K562 (cell line): ENCODE results near the gene IFT22. TPM values are rescaled to one million over a fixed set of nuclear protein-coding genes. Genes with fewer than 3 reads are reported as not detected.

Source experiments
- ATAC-seq: fragments of 200-7000 bp; cut with Tn5 transposase; 3 replicates; pipeline ENCODE4 v1.9.1; 2020; ENCODE audit warnings: moderate library complexity
- BruUV-seq: library from RNA; stranded (reverse); fragments of 400-500 nt; replicated peaks from 2 replicates; lab custom pipeline; 2021; lab: Mats Ljungman, UMichigan
- CTCF ChIA-PET: fragments of 300-600 bp; formaldehyde crosslinking; extraction: SDS; loops from one replicate; lab custom pipeline; 2021; ENCODE audit warnings: low intra/inter-chr PET ratio; lab: Yijun Ruan, JAX
- POLR2A ChIA-PET: fragments of 300-600, 350-650 bp; sonication (Branson Sonifier 250); formaldehyde crosslinking; extraction: SDS; loops from one replicate; lab custom pipeline; 2021; ENCODE audit warnings: antibody characterized with exemption, inconsistent platforms; lab: Yijun Ruan, JAX
- DNase-seq, 4 experiments: peaks; one replicate each; pipeline versions ENCODE4 v3.0.0 to v3.0.0-alpha.2; 2011 to 2018; ENCODE audit warnings: low spot score in 3 of 4, mixed read lengths in 3 of 4; ENCODE audit errors: extremely low read depth in 1 of 4
- FAIRE-seq: peaks from 2 replicates; lab custom pipeline; 2011; peaks lifted over from hg19 to GRCh38; lab: Jason Lieb, UNC
- H2AFZ ChIP-seq: 2 replicates; pipeline ENCODE4 v1.6.0; 2011; ENCODE audit warnings: low read depth, low read length, control low read depth, inconsistent platforms
- H3K27ac ChIP-seq: fragments of 200-600 bp; 3 replicates; pipeline ENCODE4 v1.8.0; 2011; ENCODE audit warnings: low read depth, mild to moderate bottlenecking, control low read depth, inconsistent platforms, low read length, moderate library complexity, mixed read lengths; ENCODE audit errors: extremely low read depth
- H3K27me3 ChIP-seq, 2 experiments: fragments of 300-600 bp in 1 of 2; 2 replicates in 1 of 2; 3 replicates in 1 of 2; pipeline versions ENCODE4 v1.6.0 to v1.8.0; 2011; ENCODE audit warnings: inconsistent platforms in 2 of 2, low read length in 2 of 2, mild to moderate bottlenecking in 1 of 2, mixed read lengths in 1 of 2, moderate library complexity in 1 of 2; ENCODE audit not compliant: control insufficient read depth in 2 of 2, insufficient read depth in 2 of 2
- H3K36me3 ChIP-seq: fragments of 300-600 bp; 3 replicates; pipeline ENCODE4 v1.8.0; 2011; ENCODE audit warnings: mild to moderate bottlenecking, low read length, inconsistent platforms; ENCODE audit not compliant: control insufficient read depth, insufficient read depth
- H3K4me1 ChIP-seq, 2 experiments: fragments of 200-600 bp in 1 of 2; replicated peaks in 1 of 2; 2 replicates in 1 of 2; 3 replicates in 1 of 2; pipeline versions ENCODE4 v1.5.1 to v1.8.0; 2011; ENCODE audit warnings: inconsistent platforms in 2 of 2, low read length in 2 of 2, mild to moderate bottlenecking in 1 of 2, mixed read lengths in 1 of 2, moderate library complexity in 1 of 2; ENCODE audit not compliant: control insufficient read depth in 2 of 2, insufficient read depth in 2 of 2
- H3K4me2 ChIP-seq: 2 replicates; pipeline ENCODE4 v1.6.1; 2011; ENCODE audit warnings: low read length, control low read depth, inconsistent platforms, mixed read lengths; ENCODE audit not compliant: insufficient read depth
- H3K4me3 ChIP-seq: fragments of 200-600 bp; sonication (generic), shearing (Covaris generic); 2 replicates; pipeline ENCODE4 v1.5.1; 2016; ENCODE audit warnings: control low read depth, inconsistent platforms
- H3K79me2 ChIP-seq: fragments of 200-600 bp; 3 replicates; pipeline ENCODE4 v1.8.0; 2011; ENCODE audit warnings: low read length, inconsistent platforms; ENCODE audit not compliant: control insufficient read depth, insufficient read depth
- H3K9ac ChIP-seq, 2 experiments: 2 replicates each; pipeline versions ENCODE4 v1.6.0 to v1.6.1; 2011; ENCODE audit warnings: low read depth in 2 of 2, low read length in 2 of 2, control low read depth in 1 of 2, inconsistent platforms in 1 of 2, mild to moderate bottlenecking in 1 of 2, mixed read lengths in 1 of 2; ENCODE audit not compliant: insufficient read depth in 1 of 2
- H3K9me1 ChIP-seq: one replicate; pipeline ENCODE4 v1.6.0; 2011; ENCODE audit warnings: inconsistent platforms, mild to moderate bottlenecking, low read length, moderate library complexity; ENCODE audit not compliant: control insufficient read depth, insufficient read depth
- H3K9me3 ChIP-seq: replicated peaks from 2 replicates; pipeline ENCODE4 v1.5.1; 2011; ENCODE audit warnings: low read depth, low read length, inconsistent platforms; ENCODE audit not compliant: control insufficient read depth, insufficient read depth
- H4K20me1 ChIP-seq: replicated peaks from 2 replicates; pipeline ENCODE4 v1.6.1; 2011; ENCODE audit warnings: low read length, inconsistent platforms, mixed read lengths; ENCODE audit not compliant: control insufficient read depth, insufficient read depth
- GATAD2A ChIP-seq: fragments of 450-650 bp; IDR thresholded peaks from 2 replicates; pipeline ENCODE4 v1.6.1; 2017
- NFE2 ChIP-seq: IDR thresholded peaks from 2 replicates; pipeline ENCODE4 v1.6.1; 2014; ENCODE audit warnings: antibody characterized with exemption, low read depth
- WGBS: fragments of 100-300 bp; shearing (Covaris generic); methylation state at CpG from one replicate; pipeline ENCODE4 v1.1.6; 2016; ENCODE audit warnings: low coverage, mixed read lengths; ENCODE audit not compliant: insufficient coverage; ENCODE audit errors: missing lambda C conversion rate; 5-methylcytosine and 5-hydroxymethylcytosine counted together
- in situ Hi-C: fragments of 300-500 bp; cut with MboI; formaldehyde crosslinking; loops from 4 replicates; pipeline ENCODE4 v1.15.0; 2018; ENCODE audit warnings: inconsistent platforms, mixed read lengths
- intact Hi-C: fragments of 100-400 bp; cut with micrococcal nuclease; formaldehyde crosslinking; loops from 2 replicates; pipeline ENCODE4 v1.14.2; 2022
- polyA plus RNA-seq, 8 experiments: library from polyadenylated mRNA; depleted of rRNA in 4 of 8; stranded (reverse) in 5 of 8; unstranded in 3 of 8; fragments of >200 nt; fragmentation: Nextera tagmentation in 2 of 8; fragmentation: Illumina TruSeq in 1 of 8; extraction: Ambion mirVana in 2 of 8; extraction: Trizol in 1 of 8; gene quantifications; 2 replicates each; pipeline versions ENCODE4 v1.2.1 to v1.2.3, GENCODE V29; 2011 to 2014; ENCODE audit warnings: inconsistent platforms in 1 of 8, missing spikeins in 1 of 8
- total RNA-seq, 7 experiments: library from RNA; depleted of rRNA in 6 of 7; stranded (reverse); fragments of >200 nt in 6 of 7; fragmentation: Illumina TruSeq in 2 of 7; extraction: Trizol in 2 of 7; gene quantifications; 2 replicates each; pipeline versions ENCODE4 v1.2.1 to v1.2.3, GENCODE V29; 2011 to 2021; ENCODE audit warnings: low replicate concordance in 1 of 7

The IFT22 gene
- total and polyA plus RNA-seq, 9 of the 15 experiments (the other 6 are each of a cell fraction or from before 2014, with no cell fraction given) = 6.3 to 18.2 (median 7.7) TPM

DNA sequence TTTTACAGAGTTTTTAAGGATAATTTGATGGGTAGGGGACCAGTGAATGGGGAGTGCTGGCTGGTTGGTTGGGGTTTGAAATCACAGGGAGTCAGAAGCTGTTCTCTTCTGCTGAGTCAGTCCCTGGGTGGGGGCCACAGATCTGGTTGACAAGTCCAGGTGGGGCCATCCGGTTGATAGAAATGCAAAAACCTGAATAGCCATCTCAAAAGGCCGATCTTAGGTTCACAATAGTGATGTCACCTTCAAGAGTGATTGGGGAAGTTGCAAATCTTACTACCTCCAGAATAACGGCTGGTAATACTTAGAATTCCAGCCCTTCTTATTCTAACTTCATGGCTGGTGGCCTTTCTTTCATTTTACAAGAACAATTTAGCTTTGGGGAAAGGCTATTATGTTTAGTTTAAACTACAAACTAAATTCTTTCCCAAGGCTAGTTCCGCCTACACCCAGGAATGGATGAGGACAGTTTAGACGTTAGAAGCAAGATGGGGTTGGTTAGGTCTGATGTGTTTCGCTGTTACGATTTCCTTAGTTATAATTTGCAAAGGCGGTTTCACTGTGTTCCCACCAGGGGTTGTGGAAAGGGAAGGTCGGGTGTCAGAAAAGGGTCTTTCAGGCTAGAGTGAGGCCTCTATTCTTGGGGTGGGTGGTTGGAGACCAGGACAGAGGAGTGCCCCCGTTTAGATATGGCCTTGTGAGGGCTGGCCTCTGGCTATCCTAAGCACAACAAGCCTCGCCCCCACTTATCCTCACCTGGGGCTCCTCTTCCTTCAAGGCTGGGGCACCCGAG is 27.4 kb downstream of the IFT22 start:
- Histone ChIP-seq H3K27ac (no peak overlapping the region), H3K36me3 (no peaks in the 10 kb centered on the region), H4K20me1 (no peaks in the 10 kb centered on the region), H3K4me1 (no peaks in the 10 kb centered on the region), H3K27me3 (peaks cover 12 to 59% of the 10 kb centered on the region in 2 experiments), H3K9me3 (no peaks in the 10 kb centered on the region), H3K79me2 (no peaks in the 10 kb centered on the region), H3K4me3 (no peak overlapping the region), H3K4me2 (no peak overlapping the region), H3K9me1 (no peaks in the 10 kb centered on the region), H2AFZ (no peak overlapping the region), H3K9ac (no peak overlapping the region)
- no TSS peak for BruUV-seq
- ATAC-seq = no peak
- ChIA-PET CTCF (no interaction called here), POLR2A (no interaction called here)
- intact Hi-C loops = loop anchor here (5.0 kb wide), 1 partner anchor 213 kb away; no protein-coding TSS in a partner anchor
- TF ChIP-seq GATAD2A (no peak), NFE2 (peak; percentile 28; the same call in 1 of the 2 replicates)
- peak; percentile 26 for FAIRE-seq
- 15% methylated on average over 12 of the region's 12 CpGs for WGBS
- DNase-seq = no peak
- in situ Hi-C loops = loop anchor here (25.0 kb wide), 1 partner anchor 382 kb away; no protein-coding TSS in a partner anchor
